ENCODE data around the gene ALDH1A2. TPM values are rescaled to one million over a fixed set of nuclear protein-coding genes. Genes with fewer than 3 reads are reported as not detected.
"Not testable (repeated sequence)": the region's sequence is repeated elsewhere in the genome, so short reads cannot be mapped to it uniquely, and the experiment has no call there.

ALDH1A2 gene
- total RNA-seq, 1 donor from 2014 or later, result 4.0 TPM

DNA sequence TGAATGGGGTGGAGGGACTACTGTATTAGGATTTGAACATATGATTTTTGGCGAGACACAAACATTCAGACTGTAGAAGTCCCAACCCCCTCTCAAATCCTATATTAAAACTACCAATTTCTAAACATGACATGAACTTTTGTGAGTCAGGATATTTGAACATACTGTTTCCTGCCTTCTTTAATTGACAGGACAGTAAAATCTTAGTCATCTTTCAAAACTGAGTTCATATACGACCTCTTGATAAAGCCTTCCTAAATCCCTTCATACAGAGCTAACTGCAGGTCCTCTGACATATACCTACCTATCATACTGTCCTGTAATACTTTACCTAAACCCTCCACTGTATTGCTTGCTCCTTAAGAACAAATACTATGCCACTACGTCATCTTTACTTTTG is 23.5 kb downstream of the ALDH1A2 start:
- no peak for DNase-seq (ENCODE audit: low read depth, low spot score)

GRCh38 chr15:58040150-58040549 is 25.4 kb downstream of the ALDH1A2 start:
- DNase-seq (ENCODE audit: low read depth, low spot score), result no peak

DNA sequence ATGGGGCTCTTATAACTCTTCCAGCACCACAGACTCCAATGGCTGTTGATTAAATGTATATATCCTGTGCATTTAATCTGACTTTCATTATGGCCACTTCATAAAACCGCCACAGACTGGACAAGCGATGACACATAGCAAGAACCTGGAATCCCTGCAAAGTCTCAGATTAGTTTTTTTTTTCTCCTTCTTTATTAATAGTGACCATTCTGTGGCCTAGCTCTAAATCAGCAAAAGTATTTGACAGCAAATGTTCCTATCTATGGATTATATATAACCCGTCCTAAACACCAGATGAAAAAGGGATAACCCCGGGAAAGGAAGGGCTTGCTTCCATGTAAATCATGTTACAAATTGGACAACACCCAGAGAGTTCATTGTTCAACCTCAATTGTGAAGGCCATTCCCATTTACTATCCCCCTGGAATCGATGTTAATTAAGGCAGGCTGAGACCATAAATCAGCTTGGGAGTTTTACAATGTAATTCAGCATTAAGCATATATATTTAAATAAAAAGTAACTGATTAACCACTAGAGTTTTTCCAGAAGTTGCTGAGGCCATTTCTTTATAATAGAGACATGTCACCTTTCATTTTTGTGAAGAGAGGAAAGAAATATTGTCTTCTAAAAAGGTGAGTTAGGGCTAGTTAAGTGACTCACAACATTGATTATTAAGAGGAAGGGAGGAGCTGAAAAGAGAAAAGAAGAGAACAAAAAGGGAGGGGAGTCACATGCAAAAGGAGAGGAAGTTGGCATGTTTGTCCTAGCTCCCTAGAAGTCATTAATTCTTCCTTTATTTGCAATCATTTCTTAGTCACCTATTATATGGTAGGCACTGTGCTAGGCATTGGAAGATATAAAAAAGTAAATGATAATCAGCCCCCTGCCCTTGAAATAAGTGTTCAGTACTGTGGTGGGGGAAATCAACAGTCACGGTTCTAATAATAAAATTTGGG is 26.2 kb downstream of the ALDH1A2 start:
- no peak for DNase-seq (ENCODE audit: low read depth, low spot score)

DNA sequence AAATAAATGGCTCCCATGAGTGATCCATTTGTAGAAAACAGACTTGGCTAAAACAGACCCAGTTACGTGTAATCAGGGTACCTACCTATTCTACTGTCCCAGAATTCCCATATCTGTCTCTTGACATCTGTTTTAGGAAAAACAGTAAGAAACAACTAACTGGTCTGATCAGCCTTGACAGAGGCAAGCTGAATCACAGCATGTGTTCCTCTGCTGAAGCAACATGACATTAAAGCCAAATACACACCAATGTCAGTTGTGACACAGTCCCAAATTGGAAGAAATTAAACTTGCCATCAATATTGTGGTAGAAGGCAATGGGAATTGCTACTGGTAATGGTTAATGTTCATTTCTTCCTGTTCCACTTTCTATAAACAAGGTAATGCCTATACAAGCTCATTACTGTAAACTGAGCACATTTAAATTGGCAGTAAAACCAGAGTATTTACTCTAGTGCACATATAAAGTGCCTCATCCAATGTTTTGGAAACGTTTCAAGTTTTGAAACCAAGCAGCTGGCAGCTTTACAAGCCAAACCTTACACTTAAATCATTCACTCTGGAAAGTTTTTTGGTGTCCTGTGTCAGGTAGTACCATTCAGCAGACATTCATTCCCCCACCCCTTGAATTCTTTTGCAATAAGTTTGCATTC is 27.0 kb downstream of the ALDH1A2 start:
- no peak for DNase-seq (ENCODE audit: low read depth, low spot score)

DNA sequence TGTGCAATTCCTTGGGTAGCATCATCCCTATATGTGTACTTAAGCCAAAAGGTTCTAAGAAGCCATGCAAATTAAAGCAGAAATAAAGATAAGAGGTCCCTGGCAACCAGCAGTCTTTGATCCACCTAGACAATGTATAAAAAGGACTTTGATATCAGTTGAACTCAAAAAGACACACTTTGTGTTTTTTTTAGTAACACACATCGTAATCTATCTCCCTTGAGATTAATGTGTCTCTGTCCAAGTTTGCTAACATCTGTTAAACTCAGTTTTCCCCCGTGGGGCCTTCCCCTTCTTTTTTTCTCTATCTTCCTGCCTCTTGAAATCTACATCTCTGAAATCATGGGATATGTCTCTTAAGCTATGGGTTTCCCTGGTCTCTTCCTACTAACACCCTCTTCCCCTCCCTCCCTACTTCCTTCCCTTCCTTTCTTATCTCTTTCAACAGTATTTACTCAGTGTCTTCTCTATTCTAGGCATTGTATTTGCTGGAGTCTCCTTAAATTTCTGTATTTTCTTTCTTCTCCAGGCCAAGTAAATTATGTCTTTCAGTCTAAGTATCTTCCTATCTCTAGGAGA is 27.7 kb downstream of the ALDH1A2 start:
- no peak for DNase-seq (ENCODE audit: low read depth, low spot score)

- no peak for DNase-seq (ENCODE audit: low read depth, low spot score)
These were observed 28.9 kb downstream of the ALDH1A2 start for GRCh38 chr15:58036579-58036978.

- not testable (repeated sequence) for DNase-seq (ENCODE audit: low read depth, low spot score)
These were observed 37.1 kb downstream of the ALDH1A2 start for GRCh38 chr15:58028392-58028791.

DNA sequence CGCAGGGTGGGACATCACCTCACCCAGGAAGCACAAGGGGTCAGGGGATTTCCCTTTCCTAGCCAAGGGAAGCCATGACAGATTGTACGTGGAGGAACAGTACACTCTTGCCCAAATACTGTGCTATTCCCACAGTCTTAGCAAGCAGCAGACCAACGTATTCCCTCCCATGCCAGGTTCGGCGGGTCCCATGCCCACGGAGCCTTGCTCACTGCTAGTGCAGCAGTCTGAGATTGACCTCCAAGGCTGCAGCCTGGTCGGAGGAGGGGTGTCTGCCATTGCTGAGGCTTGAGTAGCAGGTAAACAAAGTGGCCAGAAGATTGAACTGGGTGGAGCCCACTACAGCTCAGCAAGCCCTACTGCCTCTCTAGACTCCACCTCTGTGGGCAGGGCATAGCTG is 39.0 kb downstream of the ALDH1A2 start:
- DNase-seq (ENCODE audit: low read depth, low spot score), result no peak

- no peak for DNase-seq (ENCODE audit: low read depth, low spot score)
These were observed 39.5 kb downstream of the ALDH1A2 start for GRCh38 chr15:58026051-58026450.

- DNase-seq (ENCODE audit: low read depth, low spot score), result no peak
These were observed 43.9 kb downstream of the ALDH1A2 start for GRCh38 chr15:58021332-58022230.

DNA sequence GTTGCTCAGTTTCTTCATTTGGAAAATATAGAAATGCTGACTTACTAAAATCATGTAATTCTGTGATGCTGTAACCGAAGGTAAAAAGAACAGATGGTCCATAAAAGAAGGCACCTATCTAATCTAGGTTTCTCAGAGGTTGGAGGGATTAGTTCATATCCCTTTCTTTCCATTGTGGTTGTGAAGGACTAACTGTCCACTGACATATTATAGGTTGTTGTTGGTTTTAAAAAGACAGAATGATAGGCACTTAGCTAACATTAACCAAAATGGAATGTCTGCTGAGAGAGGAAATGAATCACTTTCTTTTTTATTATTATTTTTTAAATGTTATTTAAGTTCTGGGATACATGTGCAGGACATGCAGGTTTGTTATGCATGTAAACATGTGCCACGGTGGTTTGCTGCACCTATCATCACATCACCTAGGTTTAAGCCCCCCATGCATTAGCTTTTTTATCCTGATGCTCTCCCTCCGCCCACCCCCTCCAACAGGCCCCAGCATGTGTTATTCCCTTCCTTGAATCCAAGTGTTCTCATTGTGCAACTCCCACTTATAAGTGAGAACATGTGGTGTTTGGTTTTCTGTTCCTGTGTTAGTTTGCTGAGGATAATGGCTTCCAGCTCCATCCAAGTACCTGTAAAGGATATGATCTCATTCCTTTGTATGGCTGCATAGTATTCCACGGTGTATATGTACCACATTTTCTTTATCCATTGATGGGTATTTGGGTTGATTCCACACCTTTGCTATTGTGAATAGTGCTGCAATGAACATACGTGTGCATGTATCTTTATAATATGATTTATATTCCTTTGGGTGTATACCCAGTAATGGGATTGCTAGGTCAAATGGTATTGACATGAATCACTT is 45.8 kb downstream of the ALDH1A2 start:
- no peak for DNase-seq (ENCODE audit: low read depth, low spot score)

- no peak for DNase-seq (ENCODE audit: low read depth, low spot score)
These were observed 47.6 kb downstream of the ALDH1A2 start for GRCh38 chr15:58017869-58018268.

GRCh38 chr15:58016581-58017175 is 48.8 kb downstream of the ALDH1A2 start:
- no peak for DNase-seq (ENCODE audit: low read depth, low spot score)

DNA sequence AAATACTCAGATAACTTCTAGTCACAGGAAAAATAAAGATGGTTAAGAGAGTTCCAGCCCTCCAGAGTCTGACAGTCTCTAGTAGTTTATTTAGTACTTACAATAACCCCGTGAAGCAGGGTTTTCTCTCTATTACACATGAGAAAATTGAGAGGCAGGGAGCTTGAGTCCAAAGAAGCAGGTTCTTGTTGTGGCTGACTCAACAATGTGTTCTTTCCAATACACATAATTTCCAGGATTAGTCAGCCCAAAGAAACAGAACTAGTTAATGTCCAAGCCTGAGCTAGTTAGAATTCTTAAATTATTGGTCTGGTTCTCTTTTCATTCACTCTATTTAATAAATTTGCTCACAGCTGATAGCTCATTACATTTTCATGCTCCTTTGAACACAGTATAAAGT is 49.9 kb downstream of the ALDH1A2 start:
- no peak for DNase-seq (ENCODE audit: low read depth, low spot score)

DNA sequence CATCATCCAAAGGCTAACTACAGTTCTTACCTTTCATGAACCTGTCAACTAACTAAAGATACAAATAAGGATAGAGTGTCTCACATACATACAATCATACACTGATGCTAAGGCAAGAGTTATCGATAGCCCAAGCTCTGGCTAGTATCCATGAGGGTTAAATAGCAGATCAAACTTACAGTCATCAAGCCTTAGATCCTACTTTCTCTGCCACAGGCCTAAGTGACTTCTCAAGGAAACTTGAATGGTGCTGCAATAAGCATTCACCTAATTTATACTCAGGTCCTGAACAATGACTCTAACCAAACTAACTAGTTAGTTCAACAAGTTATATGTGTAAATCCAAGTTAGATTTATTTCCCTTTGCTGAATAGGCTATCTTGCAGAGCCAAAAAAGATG is 51.0 kb downstream of the ALDH1A2 start:
- no peak for DNase-seq (ENCODE audit: low read depth, low spot score)

- no peak for DNase-seq (ENCODE audit: low read depth, low spot score)
These were observed 51.5 kb downstream of the ALDH1A2 start for GRCh38 chr15:58014040-58014439.

GRCh38 chr15:58010983-58011382 is 54.5 kb downstream of the ALDH1A2 start:
- no peak for DNase-seq (ENCODE audit: low read depth, low spot score)

GRCh38 chr15:58003810-58004209 is 61.7 kb downstream of the ALDH1A2 start:
- no peak for DNase-seq (ENCODE audit: low read depth, low spot score)

DNA sequence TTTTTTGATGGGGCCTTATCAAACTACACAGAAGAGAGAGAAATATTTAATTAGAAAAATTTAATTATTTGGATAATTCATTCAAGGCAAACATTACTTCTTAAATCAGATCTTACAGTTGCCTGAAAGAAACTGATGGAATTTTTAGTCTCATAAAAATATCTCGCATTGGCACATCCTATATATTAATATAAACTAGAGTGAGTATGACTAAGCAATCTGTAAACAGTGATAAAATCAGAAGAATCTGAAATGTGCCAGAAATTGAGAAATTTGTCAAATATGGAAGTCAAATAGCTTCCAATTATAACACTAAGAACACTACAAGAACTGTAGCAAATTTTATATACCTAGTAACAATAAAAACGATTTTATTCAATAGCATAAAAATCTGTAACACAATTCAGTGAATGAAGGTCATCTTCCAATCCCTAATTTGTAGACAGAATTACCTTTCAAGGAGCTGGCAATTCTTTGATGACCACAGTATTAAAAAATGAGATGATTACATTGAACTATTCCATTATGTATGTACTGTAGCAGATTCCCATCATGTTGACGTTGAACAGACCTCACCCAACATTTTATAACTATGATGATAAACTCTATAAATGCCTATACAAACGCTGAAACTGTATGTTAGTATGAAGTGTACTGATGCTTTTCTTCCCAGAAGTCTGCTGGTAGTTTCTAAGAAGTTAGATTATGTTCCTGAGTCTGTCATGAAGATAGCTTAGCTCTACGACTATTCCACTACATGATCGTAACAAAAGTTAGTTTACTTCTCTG is 63.0 kb downstream of the ALDH1A2 start:
- DNase-seq (ENCODE audit: low read depth, low spot score), result no peak

Data from pulmonary artery endothelial cell (primary cell).